Measurements from ENCODE around the gene MLH3.
"Not testable (repeated sequence)": the region's sequence is repeated elsewhere in the genome, so short reads cannot be mapped to it uniquely, and the experiment has no call there.

The MLH3 gene

GRCh38 chr14:75001899-75002298, 49.4 kb downstream of the MLH3 start:
- Histone ChIP-seq H3K4me1 (ENCODE audit: insufficient read depth, low read length) (peaks cover 27% of the 10 kb centered on the region), H3K9me3 (ENCODE audit: insufficient read depth, low read length, severe bottlenecking) (no peaks in the 10 kb centered on the region), H3K36me3 (ENCODE audit: insufficient read depth, low read length) (peaks cover 35% of the 10 kb centered on the region), H3K4me3 (ENCODE audit: low read depth in 1 of 2, low read length in 2 of 2) (peak overlapping the region; percentile 95 to 97; a peak in 3 of 4 replicates), H3K27me3 (ENCODE audit: insufficient read depth, low read length, poor library complexity) (no peaks in the 10 kb centered on the region), H3K79me2 (ENCODE audit: insufficient read depth, low read length) (peaks cover 22% of the 10 kb centered on the region), H2AFZ (ENCODE audit: low read depth, low read length) (peak overlapping the region; percentile 90), H3K27ac (ENCODE audit: low read length) (peak overlapping the region; percentile 74), H3K9ac (ENCODE audit: low read depth, low read length) (peak overlapping the region; percentile 84), H4K20me1 (ENCODE audit: insufficient read depth, low read length) (0 out of 2 replicates have a peak, but pooled peaks cover 3% of the 10 kb centered on the region), H3K4me2 (ENCODE audit: insufficient read depth, low read length) (peak overlapping the region; percentile 95)
- no peak for ATAC-seq (ENCODE audit: insufficient read depth, low read depth)
- no peak for DNase-seq
- TF ChIP-seq EZH2 (IDR thresholded peaks at IDR 0.05; ENCODE audit: borderline replicate concordance, low read depth, low read length, severe bottlenecking): no peak

GRCh38 chr14:75001261-75001660, 50.0 kb downstream of the MLH3 start:
- no peak overlapping the region for H3K9ac ChIP-seq (ENCODE audit: low read depth, low read length)
- H3K4me2 ChIP-seq (ENCODE audit: insufficient read depth, low read length): no peak overlapping the region
- H3K4me3 ChIP-seq (ENCODE audit: low read depth in 1 of 2, low read length in 2 of 2): no peak overlapping the region
- 0 out of 2 replicates have a peak, but pooled peaks cover 3% of the 10 kb centered on the region for H4K20me1 ChIP-seq (ENCODE audit: insufficient read depth, low read length)
- H2AFZ ChIP-seq (ENCODE audit: low read depth, low read length): peak overlapping the region; percentile 13; the same call in 1 of the 2 replicates
- peaks cover 22% of the 10 kb centered on the region for H3K79me2 ChIP-seq (ENCODE audit: insufficient read depth, low read length)
- no peaks in the 10 kb centered on the region for H3K9me3 ChIP-seq (ENCODE audit: insufficient read depth, low read length, severe bottlenecking)
- TF ChIP-seq CTCF (IDR thresholded peaks at IDR 0.05; ENCODE audit: borderline replicate concordance, extremely low read depth, low read length, poor library complexity, severe bottlenecking) (no peak), EZH2 (IDR thresholded peaks at IDR 0.05; ENCODE audit: borderline replicate concordance, low read depth, low read length, severe bottlenecking) (no peak)
- H3K27me3 ChIP-seq (ENCODE audit: insufficient read depth, low read length, poor library complexity): no peaks in the 10 kb centered on the region
- no peak for DNase-seq
- H3K36me3 ChIP-seq (ENCODE audit: insufficient read depth, low read length): peaks cover 28% of the 10 kb centered on the region
- no peak for ATAC-seq (ENCODE audit: insufficient read depth, low read depth)
- peaks cover 27% of the 10 kb centered on the region for H3K4me1 ChIP-seq (ENCODE audit: insufficient read depth, low read length)
- H3K27ac ChIP-seq (ENCODE audit: low read length): no peak overlapping the region

- H3K4me1 ChIP-seq (ENCODE audit: insufficient read depth, low read length); H3K36me3 ChIP-seq (ENCODE audit: insufficient read depth, low read length); H2AFZ ChIP-seq (ENCODE audit: low read depth, low read length); H3K4me2 ChIP-seq (ENCODE audit: insufficient read depth, low read length); H3K9me3 ChIP-seq (ENCODE audit: insufficient read depth, low read length, severe bottlenecking); H3K4me3 ChIP-seq (ENCODE audit: low read depth in 1 of 2, low read length in 2 of 2); H3K27ac ChIP-seq (ENCODE audit: low read length); H4K20me1 ChIP-seq (ENCODE audit: insufficient read depth, low read length); H3K9ac ChIP-seq (ENCODE audit: low read depth, low read length); DNase-seq; H3K27me3 ChIP-seq (ENCODE audit: insufficient read depth, low read length, poor library complexity); ATAC-seq (ENCODE audit: insufficient read depth, low read depth); H3K79me2 ChIP-seq (ENCODE audit: insufficient read depth, low read length): not testable (repeated sequence)
Measured at GRCh38 chr14:74995781-74996180, 55.5 kb downstream of the MLH3 start.

- ATAC-seq (ENCODE audit: insufficient read depth, low read depth); H3K4me3 ChIP-seq (ENCODE audit: low read depth in 1 of 2, low read length in 2 of 2); H3K4me2 ChIP-seq (ENCODE audit: insufficient read depth, low read length): not testable (repeated sequence)
Measured at GRCh38 chr14:74994182-74994581, 57.1 kb downstream of the MLH3 start.

GRCh38 chr14:74988993-74989392, 62.3 kb downstream of the MLH3 start:
- Histone ChIP-seq H3K4me2 (ENCODE audit: insufficient read depth, low read length) (no peak overlapping the region), H3K79me2 (ENCODE audit: insufficient read depth, low read length) (no peaks in the 10 kb centered on the region), H3K9ac (ENCODE audit: low read depth, low read length) (no peak overlapping the region), H3K36me3 (ENCODE audit: insufficient read depth, low read length) (no peaks in the 10 kb centered on the region), H3K27ac (ENCODE audit: low read length) (no peak overlapping the region), H2AFZ (ENCODE audit: low read depth, low read length) (no peak overlapping the region), H3K4me1 (ENCODE audit: insufficient read depth, low read length) (no peaks in the 10 kb centered on the region), H4K20me1 (ENCODE audit: insufficient read depth, low read length) (no peaks in the 10 kb centered on the region), H3K27me3 (ENCODE audit: insufficient read depth, low read length, poor library complexity) (no peaks in the 10 kb centered on the region), H3K4me3 (ENCODE audit: low read depth in 1 of 2, low read length in 2 of 2) (no peak overlapping the region), H3K9me3 (ENCODE audit: insufficient read depth, low read length, severe bottlenecking) (no peaks in the 10 kb centered on the region)
- TF ChIP-seq CTCF (IDR thresholded peaks at IDR 0.05; ENCODE audit: borderline replicate concordance, extremely low read depth, low read length, poor library complexity, severe bottlenecking) (no peak), EZH2 (IDR thresholded peaks at IDR 0.05; ENCODE audit: borderline replicate concordance, low read depth, low read length, severe bottlenecking) (no peak)
- DNase-seq (no peak), ATAC-seq (ENCODE audit: insufficient read depth, low read depth) (no peak)

More at GRCh38 chr14:74994182-74994581, 57.1 kb downstream of the MLH3 start:
- H3K4me1 ChIP-seq (ENCODE audit: insufficient read depth, low read length); H3K79me2 ChIP-seq (ENCODE audit: insufficient read depth, low read length); H3K27me3 ChIP-seq (ENCODE audit: insufficient read depth, low read length, poor library complexity); H2AFZ ChIP-seq (ENCODE audit: low read depth, low read length); H3K9ac ChIP-seq (ENCODE audit: low read depth, low read length); H4K20me1 ChIP-seq (ENCODE audit: insufficient read depth, low read length); H3K9me3 ChIP-seq (ENCODE audit: insufficient read depth, low read length, severe bottlenecking); H3K36me3 ChIP-seq (ENCODE audit: insufficient read depth, low read length); H3K27ac ChIP-seq (ENCODE audit: low read length); DNase-seq: not testable (repeated sequence)
